Measurements from ENCODE around the gene SAXO2.
"Not testable (repeated sequence)": the region's sequence is repeated elsewhere in the genome, so short reads cannot be mapped to it uniquely, and the experiment has no call there.

Gene SAXO2, protein sequence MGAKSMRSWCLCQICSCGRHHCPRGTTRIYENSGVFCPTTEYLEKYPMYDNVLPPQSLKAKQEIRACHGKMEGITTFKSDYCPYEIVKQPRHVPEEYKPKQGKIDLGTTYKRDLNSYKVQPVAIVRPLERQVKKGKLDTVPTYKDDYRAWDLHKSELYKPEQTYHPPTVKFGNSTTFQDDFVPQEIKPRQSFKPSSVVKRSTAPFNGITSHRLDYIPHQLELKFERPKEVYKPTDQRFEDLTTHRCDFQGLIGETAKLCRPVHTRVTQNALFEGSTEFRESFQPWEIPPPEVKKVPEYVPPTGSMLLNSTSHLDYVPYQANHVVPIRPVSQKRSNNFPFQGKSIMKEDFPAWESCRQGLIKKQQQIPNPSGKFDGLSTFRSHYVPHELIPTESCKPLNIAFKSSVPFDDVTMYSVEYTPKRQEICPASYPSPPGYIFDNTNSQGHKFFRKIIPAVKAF

GRCh38 chr15:82262422-82263026 lies at the start of gene SAXO2, which contains the start of gene EFL1:
Gene SAXO2 (plus strand): TSS chr15:82262818. CDS start chr15:82262880, 62 bp downstream.
Gene EFL1 (minus strand): TSS chr15:82262734. CDS start chr15:82261778, 956 bp downstream.
- peak; percentile 93 to 96 for DNase-seq

DNA sequence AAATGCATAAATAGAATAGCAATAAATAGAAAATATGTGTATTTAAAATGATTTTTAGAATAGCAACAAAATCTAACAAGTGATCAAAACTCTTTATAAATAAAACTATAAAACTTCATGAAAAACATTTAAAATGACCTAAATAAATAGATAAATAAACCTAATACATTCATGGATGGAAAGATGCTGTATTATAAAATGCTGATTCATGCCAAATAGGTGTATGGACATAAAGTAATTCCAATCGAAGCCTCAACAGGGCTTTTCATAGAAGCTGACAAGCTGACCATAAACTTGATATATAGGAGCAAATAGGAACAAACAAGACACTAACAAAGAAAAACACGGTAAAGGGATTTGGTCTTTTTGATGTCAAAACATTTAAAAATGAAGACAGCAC lies 46.5 kb upstream of the SAXO2 start:
- DNase-seq, result not testable (repeated sequence)

DNA sequence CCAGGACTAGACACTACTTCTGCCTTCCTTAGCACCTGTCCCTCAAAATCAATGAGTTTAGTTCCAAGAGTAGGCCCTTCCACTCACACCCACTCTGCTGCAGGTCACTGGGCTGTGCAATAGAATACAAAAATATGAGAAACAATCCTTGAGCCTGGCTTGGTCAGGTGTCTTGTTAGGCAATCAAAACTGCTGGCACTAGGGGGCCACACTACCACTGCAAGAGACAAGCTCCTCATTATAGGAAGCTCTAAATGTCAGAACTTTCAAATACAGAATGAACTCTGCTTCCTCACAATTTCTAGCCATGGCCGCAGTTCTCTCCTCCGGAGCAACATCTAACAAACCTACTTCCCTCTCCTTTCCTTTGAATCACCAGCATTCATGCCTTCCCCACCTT lies 41.1 kb upstream of the SAXO2 start:
- peak in 1 of 2 experiments; percentile 9 for DNase-seq

DNA sequence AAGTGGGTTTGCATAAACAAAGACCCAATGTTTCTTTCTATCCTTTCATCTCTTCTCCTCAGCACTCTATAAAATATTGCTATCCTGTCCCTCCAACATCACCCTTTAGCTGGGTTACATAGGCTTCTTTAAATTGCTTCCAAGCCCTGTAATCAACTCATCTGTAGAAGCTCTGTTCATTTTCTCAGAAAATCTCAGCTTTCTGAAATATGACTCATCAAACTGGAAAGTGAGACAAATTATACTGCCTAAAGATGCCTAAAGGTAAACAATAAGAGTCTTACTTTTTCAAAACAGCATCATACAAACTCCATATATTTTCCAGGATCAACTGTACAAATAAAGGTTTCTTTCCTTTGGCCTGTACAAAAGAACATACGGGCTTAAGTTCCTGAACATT lies 33.9 kb upstream of the SAXO2 start:
- DNase-seq, result no peak

- no peak for DNase-seq
Measured at GRCh38 chr15:82231233-82231632, 31.4 kb upstream of the SAXO2 start.

GRCh38 chr15:82231842-82232241 lies 30.8 kb upstream of the SAXO2 start:
- DNase-seq, result no peak

- not testable (repeated sequence) for DNase-seq
Measured at GRCh38 chr15:82237944-82238534, 24.6 kb upstream of the SAXO2 start.

- DNase-seq, result no peak
Measured at GRCh38 chr15:82239685-82240391, 22.8 kb upstream of the SAXO2 start.

DNA sequence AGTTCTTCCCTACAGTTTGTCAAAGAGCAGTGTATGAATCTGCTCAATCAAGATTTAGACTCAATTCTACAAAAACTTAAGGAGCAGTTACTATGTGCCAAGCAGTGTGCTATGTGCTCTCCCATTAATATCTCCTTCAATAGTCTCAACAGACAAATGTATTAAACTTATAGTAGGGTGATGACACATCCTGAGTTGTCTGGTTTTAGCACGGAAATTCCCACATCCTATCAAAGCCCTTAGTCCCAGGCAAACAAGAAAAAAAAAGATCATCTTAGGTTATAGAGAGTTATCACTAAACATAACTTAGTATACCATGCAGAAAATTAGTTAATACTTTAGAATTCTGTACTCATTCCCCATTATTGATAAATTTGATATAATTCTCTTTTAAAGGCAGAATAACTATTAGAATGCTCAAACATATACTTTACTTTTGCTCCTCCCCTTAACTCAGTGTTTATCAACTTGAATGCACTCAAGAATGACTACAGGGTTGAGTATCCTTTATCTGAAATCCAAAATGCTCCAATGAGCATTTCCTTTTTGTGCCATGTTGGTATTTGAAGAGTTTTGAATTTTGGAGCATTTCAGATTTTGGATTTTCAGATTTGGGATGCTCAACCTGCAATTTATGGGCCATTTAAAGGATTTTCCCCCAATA lies 20.6 kb upstream of the SAXO2 start:
- DNase-seq, result not testable (repeated sequence)

GRCh38 chr15:82243644-82244043 lies 19.0 kb upstream of the SAXO2 start:
- not testable (repeated sequence) for DNase-seq

DNA sequence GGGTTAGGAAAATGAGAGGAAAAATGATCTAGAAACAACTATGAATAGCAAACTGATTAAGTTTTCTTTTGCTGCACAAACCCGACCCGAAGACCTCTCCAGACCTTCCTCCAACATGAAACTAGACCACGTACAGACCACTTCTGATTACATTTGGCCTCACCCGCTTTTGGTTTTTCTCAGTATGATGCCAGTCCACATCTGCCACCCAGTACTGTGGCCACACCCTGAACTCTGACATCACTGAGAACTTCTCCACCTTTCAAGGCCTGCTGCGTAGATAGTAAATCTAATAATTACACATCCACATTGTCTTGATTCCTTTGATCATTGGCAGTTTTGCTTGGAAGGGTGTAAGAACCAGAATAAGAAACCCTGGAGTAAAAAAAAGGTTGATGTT lies 16.7 kb upstream of the SAXO2 start:
- not testable (repeated sequence) for DNase-seq

DNA sequence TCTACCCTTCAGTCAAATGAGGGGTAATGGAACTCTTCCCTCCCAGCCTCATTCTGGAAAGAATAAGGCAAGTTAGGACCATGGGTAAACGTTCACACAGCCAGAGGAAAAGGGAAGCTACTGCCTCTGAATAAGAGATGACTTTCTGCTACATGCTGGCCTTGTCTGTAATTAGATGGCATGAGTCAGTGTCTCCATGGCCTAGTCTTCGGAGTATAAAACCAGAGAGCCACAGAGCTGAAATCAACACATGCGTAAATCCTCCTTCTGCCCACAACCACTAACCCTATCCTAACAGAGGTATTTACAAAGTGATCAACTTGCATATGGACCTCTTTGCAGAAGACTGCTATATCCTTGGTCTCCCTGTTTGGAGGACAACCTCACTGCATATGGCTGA lies 14.4 kb upstream of the SAXO2 start:
- not testable (repeated sequence) for DNase-seq

GRCh38 chr15:82261566-82262421 lies 824 bp upstream of the SAXO2 start:
- DNase-seq, result peak; percentile 51 to 69

DNA sequence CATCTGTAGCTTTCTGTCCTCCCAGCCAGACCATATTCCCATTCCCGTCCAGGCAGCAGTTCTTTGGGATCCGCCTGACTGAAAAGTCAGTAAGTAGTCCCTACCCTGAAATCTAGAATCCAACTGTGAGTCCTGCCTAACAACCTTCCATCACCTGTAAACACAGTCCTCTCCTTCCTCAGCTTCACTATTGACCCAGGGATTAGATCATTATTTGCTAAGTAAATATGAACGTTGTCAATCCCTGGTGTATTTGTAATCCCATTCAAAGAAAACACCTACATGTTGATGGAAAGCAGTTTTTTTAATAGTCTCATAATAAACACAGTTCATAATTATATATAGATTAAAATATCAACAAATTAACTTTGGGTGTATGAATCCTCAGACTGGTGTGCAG lies 732 bp downstream of the SAXO2 start:
- no peak for DNase-seq

DNA sequence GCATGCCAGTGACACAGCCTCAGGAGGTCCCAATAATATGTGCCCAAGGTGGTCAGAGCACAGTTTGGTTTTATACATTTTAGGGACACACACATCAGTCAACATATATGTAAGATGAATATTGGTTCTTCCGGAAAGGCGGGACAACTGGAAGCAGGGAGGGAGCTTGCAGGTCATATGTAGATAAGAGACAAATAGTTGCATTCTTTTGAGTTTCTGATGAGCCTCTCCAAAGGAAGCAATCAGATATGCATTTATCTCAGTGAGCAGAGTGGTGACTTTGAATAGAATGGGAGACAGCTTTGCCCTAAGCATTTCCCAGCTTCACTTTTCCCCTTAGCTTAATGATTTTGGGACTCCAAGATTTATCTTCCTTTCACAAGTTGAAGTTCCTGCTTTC lies 4.5 kb downstream of the SAXO2 start:
- not testable (repeated sequence) for DNase-seq

DNA sequence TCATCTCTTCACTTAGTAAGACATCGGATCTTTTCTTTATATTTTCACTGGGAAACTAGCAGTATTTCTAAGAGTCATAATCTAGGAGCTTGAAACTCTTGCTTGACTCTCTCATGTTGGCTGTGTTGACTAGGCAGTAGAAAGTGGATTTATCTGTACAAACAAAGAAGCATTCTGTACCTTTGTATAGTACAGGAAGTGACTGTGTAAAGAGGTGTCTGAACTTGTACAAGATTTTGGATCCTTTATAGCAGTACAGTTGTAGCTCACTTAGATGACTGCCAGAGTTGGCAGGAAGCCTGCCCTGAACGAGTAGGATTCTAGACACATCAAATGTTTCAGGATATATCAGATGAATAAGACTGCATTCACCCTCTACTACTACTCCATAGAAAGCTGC lies 5.8 kb downstream of the SAXO2 start:
- DNase-seq, result not testable (repeated sequence)

DNA sequence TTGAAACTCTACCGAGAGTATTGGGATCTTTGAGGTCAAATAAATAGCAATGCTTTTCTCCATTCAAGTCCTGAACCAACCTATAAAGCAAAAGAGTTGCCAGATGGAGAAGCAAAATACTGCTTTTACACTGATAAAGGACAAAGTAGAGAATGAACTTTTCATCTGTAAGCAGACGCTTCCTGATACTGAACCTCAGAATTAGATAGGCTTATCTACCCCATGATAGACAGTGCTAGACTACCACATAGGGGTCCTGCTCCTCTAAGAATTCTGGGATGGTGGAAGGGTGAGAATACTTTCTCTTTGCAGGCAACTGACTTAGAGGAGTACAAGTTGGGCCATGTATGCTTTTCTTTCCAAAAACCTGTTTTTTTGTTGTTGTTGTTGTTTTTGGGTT lies 9.5 kb downstream of the SAXO2 start:
- DNase-seq, result no peak

DNA sequence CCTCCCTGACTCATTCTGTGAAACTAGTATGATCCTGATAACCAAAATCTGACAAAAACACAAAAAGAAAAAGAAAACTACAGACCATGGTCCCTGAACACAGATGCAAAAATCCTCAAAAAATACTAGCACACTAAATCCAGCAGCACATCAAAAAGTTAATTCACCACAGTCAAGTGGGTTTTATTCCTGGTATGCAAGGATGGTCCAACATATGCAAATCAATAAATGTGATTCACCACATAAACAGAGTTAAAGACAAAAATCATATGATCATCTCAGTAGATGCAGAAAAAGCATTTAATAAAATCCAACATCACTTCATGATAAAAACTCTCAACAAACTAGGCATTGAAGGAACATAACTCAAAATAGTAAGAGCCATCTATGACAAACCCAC lies 12.8 kb downstream of the SAXO2 start:
- DNase-seq, result no peak

- DNase-seq, result not testable (repeated sequence)
Measured at GRCh38 chr15:82281276-82281675, 18.7 kb downstream of the SAXO2 start.

GRCh38 chr15:82282386-82282785 lies 19.8 kb downstream of the SAXO2 start:
- not testable (repeated sequence) for DNase-seq

DNA sequence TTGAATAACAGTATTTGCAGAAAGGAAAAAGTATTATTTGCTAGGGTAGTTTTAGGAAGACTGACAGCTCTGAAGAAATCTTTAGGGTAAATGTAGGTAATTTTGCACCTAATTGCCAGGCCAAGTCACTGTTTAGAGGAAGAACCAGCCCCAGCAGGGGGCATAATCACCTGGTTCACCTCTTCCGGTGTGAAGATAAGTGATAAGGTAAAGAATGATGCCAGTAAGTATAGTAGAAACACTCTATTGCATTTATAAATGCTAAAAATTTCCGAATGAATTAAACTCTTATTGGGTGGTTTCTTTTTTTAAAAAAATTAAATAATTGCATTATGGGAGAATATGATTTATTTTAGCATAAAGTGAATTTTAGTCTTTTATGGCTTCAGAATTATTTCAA lies 21.8 kb downstream of the SAXO2 start:
- not testable (repeated sequence) for DNase-seq

All from activated CD4-positive, alpha-beta T cell treated with anti-CD3 and anti-CD28 coated beads, Interleukin-2, amount 50 U/mL, for 48 hours (primary cell).